ENCODE measurements around the gene BTBD9. TPM values are rescaled to one million over a fixed set of nuclear protein-coding genes. Genes with fewer than 3 reads are reported as not detected.

The BTBD9 gene
- total RNA-seq, 1 experiment from 2014 or later = 4.9 TPM

- no peak for DNase-seq (ENCODE audit: extremely low read depth, low read depth)
Measured at GRCh38 chr6:38172739-38173410, 466.9 kb downstream of the BTBD9 start.

- DNase-seq (ENCODE audit: extremely low read depth, low read depth) = no peak
Measured at GRCh38 chr6:38171997-38172738, 467.6 kb downstream of the BTBD9 start.

- no peak for DNase-seq (ENCODE audit: extremely low read depth, low read depth)
Measured at GRCh38 chr6:38170666-38171355, 468.9 kb downstream of the BTBD9 start.

- no peak for DNase-seq (ENCODE audit: extremely low read depth, low read depth)
Measured at GRCh38 chr6:38169977-38170526, 469.7 kb downstream of the BTBD9 start.

- DNase-seq (ENCODE audit: extremely low read depth, low read depth) = no peak
Measured at GRCh38 chr6:38169221-38169976, 470.3 kb downstream of the BTBD9 start.

GRCh38 chr6:38168699-38169098, 471.0 kb downstream of the BTBD9 start:
- DNase-seq (ENCODE audit: extremely low read depth, low read depth) = no peak

- DNase-seq (ENCODE audit: extremely low read depth, low read depth) = no peak
Measured at GRCh38 chr6:38168126-38168525, 471.6 kb downstream of the BTBD9 start.

GRCh38 chr6:38167598-38167997, 472.1 kb downstream of the BTBD9 start:
- no peak for DNase-seq (ENCODE audit: extremely low read depth, low read depth)

GRCh38 chr6:38166411-38167240, 473.1 kb downstream of the BTBD9 start:
- DNase-seq (ENCODE audit: extremely low read depth, low read depth) = no peak

- DNase-seq (ENCODE audit: extremely low read depth, low read depth) = no peak
Measured at GRCh38 chr6:38164671-38165108, 475.0 kb downstream of the BTBD9 start.

- DNase-seq (ENCODE audit: extremely low read depth, low read depth) = no peak
Measured at GRCh38 chr6:38164131-38164481, 475.6 kb downstream of the BTBD9 start.

GRCh38 chr6:38163186-38164130, 476.3 kb downstream of the BTBD9 start:
- no peak for DNase-seq (ENCODE audit: extremely low read depth, low read depth)

GRCh38 chr6:38162493-38163185, 477.1 kb downstream of the BTBD9 start:
- no peak for DNase-seq (ENCODE audit: extremely low read depth, low read depth)

- DNase-seq (ENCODE audit: extremely low read depth, low read depth) = no peak
Measured at GRCh38 chr6:38161754-38162492, 477.8 kb downstream of the BTBD9 start.

- DNase-seq (ENCODE audit: extremely low read depth, low read depth) = no peak
Measured at GRCh38 chr6:38161331-38161730, 478.4 kb downstream of the BTBD9 start.

GRCh38 chr6:38160831-38161230, 478.9 kb downstream of the BTBD9 start:
- no peak for DNase-seq (ENCODE audit: extremely low read depth, low read depth)

GRCh38 chr6:38159596-38159995, 480.1 kb downstream of the BTBD9 start:
- no peak for DNase-seq (ENCODE audit: extremely low read depth, low read depth)
